BE2C (cell line): Measurements from ENCODE around the gene AKIRIN2.
A peak's percentile ranks its signal among the peaks of the same experiment; 100 is the strongest.
"Not testable (repeated sequence)": the region's sequence is repeated elsewhere in the genome, so short reads cannot be mapped to it uniquely, and the experiment has no call there.

ENCODE experiments used
- DNase-seq: peaks from one replicate; pipeline ENCODE4 v3.0.0-alpha.2; 2020
- H3K27me3 ChIP-seq: fragments of 250-450 bp; sonication (Bioruptor Pico); 2 replicates; pipeline ENCODE4 v1.5.1; 2020; ENCODE audit warnings: mild to moderate bottlenecking
- H3K36me3 ChIP-seq: fragments of 250-450 bp; sonication (Bioruptor Pico); 2 replicates; pipeline ENCODE4 v1.5.1; 2020; ENCODE audit warnings: mild to moderate bottlenecking
- H3K4me1 ChIP-seq: fragments of 250-450 bp; sonication (Bioruptor Pico); 2 replicates; pipeline ENCODE4 v1.5.1; 2020
- H3K4me3 ChIP-seq: 2 replicates; pipeline ENCODE4 v1.5.1; 2011; ENCODE audit warnings: low read depth, low read length
- H3K9me3 ChIP-seq: fragments of 250-450 bp; sonication (Bioruptor Pico); 2 replicates; pipeline ENCODE4 v1.5.1; 2020
- CTCF ChIP-seq: IDR thresholded peaks from 2 replicates; pipeline ENCODE4 v1.5.1; 2012; ENCODE audit warnings: mild to moderate bottlenecking, low read depth, low read length

AKIRIN2 gene

GRCh38 chr6:87710090-87710489, 8.1 kb upstream of the AKIRIN2 start:
- TF ChIP-seq CTCF = no peak
- Histone ChIP-seq H3K36me3 (no peaks in the 10 kb centered on the region), H3K27me3 (no peaks in the 10 kb centered on the region), H3K4me1 (no peaks in the 10 kb centered on the region), H3K9me3 (no peaks in the 10 kb centered on the region), H3K4me3 (no peak overlapping the region)
- DNase-seq = no peak

- H3K36me3 ChIP-seq, H3K4me1 ChIP-seq, H3K4me3 ChIP-seq, DNase-seq, H3K27me3 ChIP-seq, H3K9me3 ChIP-seq: not testable (repeated sequence)
Measured at GRCh38 chr6:87708581-87709427, 6.8 kb upstream of the AKIRIN2 start.

GRCh38 chr6:87706187-87706966, 4.3 kb upstream of the AKIRIN2 start:
- Histone ChIP-seq H3K4me1 (no peaks in the 10 kb centered on the region), H3K27me3 (no peaks in the 10 kb centered on the region), H3K9me3 (no peaks in the 10 kb centered on the region), H3K4me3 (no peak overlapping the region), H3K36me3 (no peaks in the 10 kb centered on the region)
- no peak for DNase-seq
- no peak for TF ChIP-seq CTCF

GRCh38 chr6:87705070-87705691, 3.1 kb upstream of the AKIRIN2 start:
- Histone ChIP-seq H3K27me3 (no peaks in the 10 kb centered on the region), H3K4me3 (no peak overlapping the region), H3K9me3 (no peaks in the 10 kb centered on the region), H3K4me1 (no peaks in the 10 kb centered on the region), H3K36me3 (no peaks in the 10 kb centered on the region)
- TF ChIP-seq CTCF = no peak
- DNase-seq = no peak

GRCh38 chr6:87703039-87703438, 1.0 kb upstream of the AKIRIN2 start:
- not testable (repeated sequence) for H3K4me1 ChIP-seq, H3K36me3 ChIP-seq, H3K9me3 ChIP-seq, H3K27me3 ChIP-seq, DNase-seq
- H3K4me3 ChIP-seq = peak overlapping the region; percentile 98

- Histone ChIP-seq H3K9me3 (no peaks in the 10 kb centered on the region), H3K27me3 (no peaks in the 10 kb centered on the region), H3K4me1 (peaks cover 4% of the 10 kb centered on the region; the same call in 1 of the 2 replicates), H3K4me3 (peak overlapping the region; percentile 98), H3K36me3 (no peaks in the 10 kb centered on the region; the same call in 1 of the 2 replicates)
- TF ChIP-seq CTCF = no peak
- DNase-seq = no peak
Measured at GRCh38 chr6:87702589-87702945, 534 bp upstream of the AKIRIN2 start.

- peaks cover 4% of the 10 kb centered on the region; the same call in 1 of the 2 replicates for H3K4me1 ChIP-seq
- no peak for TF ChIP-seq CTCF
- H3K4me3 ChIP-seq = peak overlapping the region; percentile 98
- H3K27me3 ChIP-seq = no peaks in the 10 kb centered on the region
- no peaks in the 10 kb centered on the region for H3K9me3 ChIP-seq
- no peak for DNase-seq
- H3K36me3 ChIP-seq = no peaks in the 10 kb centered on the region; the same call in 1 of the 2 replicates
Measured at GRCh38 chr6:87701344-87701675, 723 bp downstream of the AKIRIN2 start.
